ENCODE measurements around the gene TLE1.

GRCh38 chr9:81653240-81653639, 36.1 kb downstream of the TLE1 start:
- TF ChIP-seq ATF1 (CRISPR knock-in tag; IDR thresholded peaks at IDR 0.05) (no peak), FOXK1 (CRISPR knock-in tag; IDR thresholded peaks at IDR 0.05) (no peak), ZNF121 (CRISPR knock-in tag; IDR thresholded peaks at IDR 0.05) (no peak), FOXJ3 (CRISPR knock-in tag; IDR thresholded peaks at IDR 0.05; ENCODE audit: borderline replicate concordance) (no peak), ZBTB43 (CRISPR knock-in tag; IDR thresholded peaks at IDR 0.05) (no peak)
